CD8-positive, alpha-beta memory T cell (primary cell): ENCODE measurements around the gene IL1A. TPM values are rescaled to one million over a fixed set of nuclear protein-coding genes. Genes with fewer than 3 reads are reported as not detected.

Source experiments
- CTCF ChIA-PET: fragments of 350-600 bp; sonication (Branson Sonifier 250); formaldehyde crosslinking; loops from one replicate; lab custom pipeline; 2021; ENCODE audit warnings: antibody characterized with exemption; lab: Charles Lee
- POLR2A ChIA-PET: fragments of 350-600 bp; sonication (Branson Sonifier 250); formaldehyde crosslinking; loops from one replicate; lab custom pipeline; 2021; ENCODE audit warnings: antibody characterized with exemption; lab: Charles Lee
- DNase-seq, 5 donors: peaks; one replicate each; pipeline versions ENCODE4 v3.0.0 to v3.0.0-alpha.2; 2020 to 2022; ENCODE audit warnings: mixed read lengths in 1 of 5
- H3K27ac ChIP-seq: one replicate; pipeline ENCODE4 v1.7.0; 2013; ENCODE audit warnings: low read depth, mild to moderate bottlenecking, low read length, moderate library complexity
- H3K27me3 ChIP-seq: 2 replicates; pipeline ENCODE4 v1.7.0; 2013; ENCODE audit warnings: low read length, mild to moderate bottlenecking; ENCODE audit not compliant: insufficient read depth, poor library complexity, severe bottlenecking
- H3K36me3 ChIP-seq: 2 replicates; pipeline ENCODE4 v1.7.0; 2013; ENCODE audit warnings: mild to moderate bottlenecking, low read length, moderate library complexity; ENCODE audit not compliant: insufficient read depth
- H3K4me1 ChIP-seq: 2 replicates; pipeline ENCODE4 v1.7.0; 2013; ENCODE audit warnings: mild to moderate bottlenecking, low read length, moderate library complexity; ENCODE audit not compliant: insufficient read depth
- H3K4me3 ChIP-seq: 2 replicates; pipeline ENCODE4 v1.7.0; 2013; ENCODE audit warnings: mild to moderate bottlenecking, low read length
- H3K9me3 ChIP-seq: 2 replicates; pipeline ENCODE4 v1.7.0; 2013; ENCODE audit warnings: mild to moderate bottlenecking, low read length
- H3K27ac Mint-ChIP-seq, 8 donors: one replicate each; pipeline ENCODE4 v1.8.0; 2020 to 2021; ENCODE audit warnings: mixed read lengths in 8 of 8, mild to moderate bottlenecking in 6 of 8, inconsistent platforms in 3 of 8, moderate library complexity in 3 of 8
- H3K27me3 Mint-ChIP-seq, 2 donors: one replicate each; pipeline ENCODE4 v1.8.0; 2020 to 2021; ENCODE audit warnings: mixed read lengths in 2 of 2, mild to moderate bottlenecking in 1 of 2, moderate library complexity in 1 of 2
- H3K36me3 Mint-ChIP-seq, 3 donors: one replicate each; pipeline ENCODE4 v1.8.0; 2020 to 2021; ENCODE audit warnings: mixed read lengths in 3 of 3, inconsistent platforms in 1 of 3, mild to moderate bottlenecking in 1 of 3
- H3K4me1 Mint-ChIP-seq, 3 donors: one replicate each; pipeline ENCODE4 v1.8.0; 2020 to 2021; ENCODE audit warnings: mixed read lengths in 3 of 3, inconsistent platforms in 1 of 3, mild to moderate bottlenecking in 1 of 3
- H3K4me3 Mint-ChIP-seq, 7 donors: one replicate each; pipeline ENCODE4 v1.8.0; 2020 to 2021; ENCODE audit warnings: mixed read lengths in 7 of 7, mild to moderate bottlenecking in 6 of 7, moderate library complexity in 4 of 7, inconsistent platforms in 2 of 7
- H3K9me3 Mint-ChIP-seq, 5 donors: one replicate each; pipeline ENCODE4 v1.8.0; 2020 to 2022; ENCODE audit warnings: mixed read lengths in 5 of 5, mild to moderate bottlenecking in 3 of 5, moderate library complexity in 2 of 5, inconsistent platforms in 1 of 5
- polyA plus RNA-seq: library from polyadenylated mRNA; unstranded; fragments of 300-500 nt; fragmentation: Illumina TruSeq; gene quantifications from one replicate; pipeline ENCODE4 v1.2.3, GENCODE V29; 2021
- total RNA-seq, 2 experiments: library from RNA; stranded (reverse); gene quantifications; one replicate each; pipeline ENCODE4 v1.2.3, GENCODE V29; 2021

Gene IL1A
- total and polyA plus RNA-seq, 3 experiments from 2014 or later = 2.2 to 3.1 TPM; not detected in 1

DNA sequence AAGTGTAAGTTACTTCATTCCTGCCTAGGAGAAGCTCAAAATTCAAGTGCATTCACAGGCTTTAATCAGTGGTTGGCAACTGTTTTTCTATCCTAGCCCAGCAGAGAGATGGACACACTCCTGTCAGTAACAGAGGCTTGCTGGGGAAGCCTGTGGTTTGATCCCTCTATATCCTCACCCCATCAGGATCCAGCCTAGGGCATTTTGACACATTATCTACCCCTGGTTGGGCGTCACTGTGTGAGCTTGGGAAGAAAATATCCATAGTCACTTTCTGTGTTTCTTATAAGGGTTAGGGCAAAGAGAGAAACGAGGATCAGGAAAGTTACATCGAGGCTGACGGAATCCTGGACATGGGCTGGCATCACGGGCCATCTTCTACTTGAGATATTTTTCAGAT is 53.5 kb downstream of the IL1A start:
- Histone ChIP-seq H3K27me3 (no peaks in the 10 kb centered on the region), H3K4me1 (peaks cover 5% of the 10 kb centered on the region), H3K36me3 (no peaks in the 10 kb centered on the region), H3K27ac (no peak overlapping the region), H3K4me3 (no peak overlapping the region), H3K9me3 (no peaks in the 10 kb centered on the region)
- CTCF ChIA-PET = interaction anchor here (0.8 to 8.7 kb wide), 3 partner anchors 19 to 131 kb away, joined by 3 to 92 read pairs (median 3); no protein-coding TSS in a partner anchor
- Mint-ChIP-seq H3K36me3 (no peaks in the 10 kb centered on the region), H3K27ac (no peak overlapping the region), H3K27me3 (peaks cover 0 to 10% of the 10 kb centered on the region in 2 donors), H3K9me3 (no peaks in the 10 kb centered on the region), H3K4me3 (no peak overlapping the region), H3K4me1 (peaks cover 4 to 5% (median 5%) of the 10 kb centered on the region in 3 donors)
- POLR2A ChIA-PET = no interaction called here
- no peak for DNase-seq

DNA sequence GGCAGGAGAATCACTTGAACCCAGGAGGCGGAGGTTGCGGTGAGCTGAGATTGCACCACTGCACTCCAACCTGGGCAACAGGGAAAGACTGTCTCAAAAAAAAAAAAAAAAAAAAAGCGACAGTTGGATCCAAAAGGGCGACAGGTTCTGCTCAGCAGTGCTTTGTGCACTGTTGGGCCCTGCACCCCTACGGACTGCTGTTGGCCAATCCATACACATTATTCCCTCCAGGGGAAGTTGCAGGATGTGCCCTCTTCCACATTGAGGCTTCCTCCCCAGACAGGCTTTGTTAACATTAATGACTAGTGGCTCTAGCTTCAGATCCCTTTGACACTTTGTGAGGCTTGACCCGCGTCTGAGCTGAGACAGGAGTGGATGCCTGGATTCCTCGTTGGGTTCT is 54.1 kb downstream of the IL1A start:
- Histone ChIP-seq H3K27ac (no peak overlapping the region), H3K9me3 (no peaks in the 10 kb centered on the region), H3K4me1 (peaks cover 5% of the 10 kb centered on the region), H3K36me3 (no peaks in the 10 kb centered on the region), H3K4me3 (no peak overlapping the region), H3K27me3 (no peaks in the 10 kb centered on the region)
- POLR2A ChIA-PET = no interaction called here
- CTCF ChIA-PET = interaction anchor here (0.8 to 8.7 kb wide), 3 partner anchors 19 to 131 kb away, joined by 3 to 92 read pairs (median 3); no protein-coding TSS in a partner anchor
- Mint-ChIP-seq H3K4me3 (no peak overlapping the region), H3K27me3 (peaks cover 0 to 10% of the 10 kb centered on the region in 2 donors), H3K27ac (no peak overlapping the region), H3K36me3 (no peaks in the 10 kb centered on the region), H3K4me1 (peaks cover 4 to 5% (median 5%) of the 10 kb centered on the region in 3 donors), H3K9me3 (no peaks in the 10 kb centered on the region)
- DNase-seq = no peak

DNA sequence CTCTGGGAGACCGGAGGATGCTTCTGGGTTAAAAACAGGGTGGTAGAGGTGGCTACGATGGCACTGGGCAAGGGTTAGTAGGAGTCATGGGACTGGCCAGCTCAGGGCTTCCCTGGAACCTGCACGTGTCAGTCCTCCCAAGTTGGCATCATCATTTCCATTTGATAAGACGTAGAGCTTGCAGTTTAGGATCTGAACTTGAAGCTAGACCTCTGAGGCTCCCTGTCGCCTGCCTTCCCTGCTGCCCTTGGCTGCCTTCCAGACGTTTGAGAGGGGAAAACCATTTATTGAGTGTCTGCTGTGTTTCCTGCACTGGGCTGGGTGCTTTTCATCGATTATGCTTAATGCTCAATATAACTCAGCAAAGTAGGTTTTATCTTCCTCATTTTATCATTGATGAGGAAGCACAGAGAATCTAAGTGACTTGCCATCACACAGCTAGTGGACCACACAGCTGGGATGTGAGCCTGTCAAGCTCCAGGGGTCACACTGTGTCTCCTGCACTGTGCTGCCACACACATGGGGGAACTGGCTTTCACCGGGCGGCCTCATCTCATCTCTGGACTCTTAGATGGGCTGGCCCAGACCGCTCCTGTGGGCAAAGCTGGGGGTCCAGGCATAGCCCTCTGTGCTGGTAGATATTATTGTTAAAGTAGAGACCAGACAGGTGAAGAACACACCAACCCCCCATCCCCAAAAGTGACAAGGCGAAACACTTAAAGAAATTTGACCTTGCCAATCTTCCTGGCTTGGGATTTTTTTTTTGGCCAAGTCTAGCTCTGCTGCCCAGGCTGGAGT is 55.7 kb downstream of the IL1A start:
- POLR2A ChIA-PET = interaction anchor here (0.7 kb wide), 1 partner anchor 101 kb away, joined by 3 read pairs; no protein-coding TSS in a partner anchor

DNA sequence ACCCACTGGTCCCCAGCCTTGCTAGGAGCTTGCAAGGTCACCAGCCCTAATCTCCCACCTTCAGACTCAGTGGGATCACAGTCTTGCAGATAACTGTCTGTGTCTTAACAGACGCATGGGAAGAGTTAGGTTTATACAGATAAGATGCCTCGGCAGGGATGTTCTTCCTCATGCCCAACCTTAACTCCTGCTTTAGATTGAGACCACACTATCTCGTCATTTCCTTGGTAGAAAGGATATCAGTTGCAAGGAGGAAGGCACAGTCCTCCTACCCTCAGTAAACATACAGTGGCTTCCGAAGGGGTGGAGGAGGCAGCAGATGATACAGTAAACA is 56.3 kb downstream of the IL1A start:
- H3K27me3 ChIP-seq = no peaks in the 10 kb centered on the region
- no peak for DNase-seq
- H3K4me3 Mint-ChIP-seq = no peak overlapping the region
- peak overlapping the region in 1 of 8 donors; percentile 34 for H3K27ac Mint-ChIP-seq
- H3K9me3 Mint-ChIP-seq = no peaks in the 10 kb centered on the region
- ChIA-PET CTCF (interaction anchor here (0.8 to 8.7 kb wide), 10 partner anchors 9 to 214 kb away, joined by 3 to 92 read pairs (median 8); no protein-coding TSS in a partner anchor), POLR2A (no interaction called here)
- no peak overlapping the region for H3K4me3 ChIP-seq
- peaks cover 5% of the 10 kb centered on the region for H3K4me1 ChIP-seq
- no peaks in the 10 kb centered on the region for H3K36me3 Mint-ChIP-seq
- peaks cover 4 to 5% (median 5%) of the 10 kb centered on the region in 3 donors for H3K4me1 Mint-ChIP-seq
- no peaks in the 10 kb centered on the region for H3K9me3 ChIP-seq
- H3K36me3 ChIP-seq = no peaks in the 10 kb centered on the region
- H3K27ac ChIP-seq = no peak overlapping the region
- H3K27me3 Mint-ChIP-seq = peaks cover 0 to 9% of the 10 kb centered on the region in 2 donors

More for the DNA sequence above, 55.7 kb downstream of the IL1A start:
- H3K4me3 ChIP-seq = no peak overlapping the region
- Mint-ChIP-seq H3K4me1 (peaks cover 4 to 5% (median 5%) of the 10 kb centered on the region in 3 donors), H3K27ac (no peak overlapping the region), H3K4me3 (no peak overlapping the region), H3K27me3 (peaks cover 0 to 11% of the 10 kb centered on the region in 2 donors), H3K9me3 (no peaks in the 10 kb centered on the region), H3K36me3 (no peaks in the 10 kb centered on the region)
- H3K36me3 ChIP-seq = no peaks in the 10 kb centered on the region
- CTCF ChIA-PET = interaction anchor here (0.8 to 8.7 kb wide), 9 partner anchors 9 to 213 kb away, joined by 3 to 92 read pairs (median 7); no protein-coding TSS in a partner anchor
- H3K4me1 ChIP-seq = peaks cover 5% of the 10 kb centered on the region
- DNase-seq = no peak
- no peak overlapping the region for H3K27ac ChIP-seq
- H3K9me3 ChIP-seq = no peaks in the 10 kb centered on the region
- no peaks in the 10 kb centered on the region for H3K27me3 ChIP-seq

DNA sequence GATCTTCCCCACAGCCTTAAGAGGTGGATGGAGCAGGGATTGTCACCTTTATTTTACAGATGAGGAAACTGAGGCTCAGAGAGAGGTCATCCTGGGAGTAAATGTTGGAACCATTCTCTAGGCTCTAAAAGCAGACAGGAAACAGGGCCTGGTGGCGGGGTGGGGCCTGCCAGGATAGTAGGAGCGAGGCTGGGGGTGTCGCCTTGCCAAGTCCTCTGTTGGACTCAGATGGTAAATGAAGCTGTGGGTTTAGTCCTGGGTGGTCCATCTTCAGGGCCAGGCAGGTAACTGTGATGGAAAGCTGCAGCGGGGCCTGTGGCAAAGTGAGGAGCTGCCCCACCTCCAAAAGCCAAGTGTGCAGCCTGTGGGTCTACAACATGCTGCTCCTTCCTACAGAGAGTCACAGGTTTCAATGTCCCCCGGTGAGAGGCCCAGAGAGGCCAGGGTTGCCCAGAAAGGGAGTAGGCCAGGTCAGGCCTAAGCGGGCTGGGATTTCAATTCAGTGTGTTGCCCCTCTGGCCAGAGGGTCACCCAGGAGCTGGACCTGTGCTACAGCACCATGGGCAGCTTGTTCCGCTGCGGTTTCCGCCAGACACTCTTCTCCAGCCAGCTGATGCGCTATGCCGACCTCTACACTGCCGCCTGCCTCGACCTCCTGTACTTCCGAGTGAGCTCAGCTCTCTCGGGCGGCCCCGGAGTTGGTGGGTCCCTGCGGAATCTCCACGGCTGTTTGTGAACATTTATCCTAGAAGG is 56.8 kb downstream of the IL1A start:
- H3K9me3 ChIP-seq = no peaks in the 10 kb centered on the region
- peaks cover 0 to 9% of the 10 kb centered on the region in 2 donors for H3K27me3 Mint-ChIP-seq
- no peaks in the 10 kb centered on the region for H3K27me3 ChIP-seq
- H3K27ac ChIP-seq = no peak overlapping the region
- no peak overlapping the region for H3K27ac Mint-ChIP-seq
- peaks cover 4 to 5% (median 5%) of the 10 kb centered on the region in 3 donors for H3K4me1 Mint-ChIP-seq
- no peaks in the 10 kb centered on the region for H3K36me3 Mint-ChIP-seq
- POLR2A ChIA-PET = no interaction called here
- H3K4me3 ChIP-seq = no peak overlapping the region
- H3K9me3 Mint-ChIP-seq = no peaks in the 10 kb centered on the region
- no peaks in the 10 kb centered on the region for H3K36me3 ChIP-seq
- no peak overlapping the region for H3K4me3 Mint-ChIP-seq
- CTCF ChIA-PET = interaction anchor here (0.6 to 8.7 kb wide), 20 partner anchors 8 to 214 kb away, joined by 3 to 92 read pairs (median 4); no protein-coding TSS in a partner anchor
- H3K4me1 ChIP-seq = peaks cover 5% of the 10 kb centered on the region
- no peak for DNase-seq

DNA sequence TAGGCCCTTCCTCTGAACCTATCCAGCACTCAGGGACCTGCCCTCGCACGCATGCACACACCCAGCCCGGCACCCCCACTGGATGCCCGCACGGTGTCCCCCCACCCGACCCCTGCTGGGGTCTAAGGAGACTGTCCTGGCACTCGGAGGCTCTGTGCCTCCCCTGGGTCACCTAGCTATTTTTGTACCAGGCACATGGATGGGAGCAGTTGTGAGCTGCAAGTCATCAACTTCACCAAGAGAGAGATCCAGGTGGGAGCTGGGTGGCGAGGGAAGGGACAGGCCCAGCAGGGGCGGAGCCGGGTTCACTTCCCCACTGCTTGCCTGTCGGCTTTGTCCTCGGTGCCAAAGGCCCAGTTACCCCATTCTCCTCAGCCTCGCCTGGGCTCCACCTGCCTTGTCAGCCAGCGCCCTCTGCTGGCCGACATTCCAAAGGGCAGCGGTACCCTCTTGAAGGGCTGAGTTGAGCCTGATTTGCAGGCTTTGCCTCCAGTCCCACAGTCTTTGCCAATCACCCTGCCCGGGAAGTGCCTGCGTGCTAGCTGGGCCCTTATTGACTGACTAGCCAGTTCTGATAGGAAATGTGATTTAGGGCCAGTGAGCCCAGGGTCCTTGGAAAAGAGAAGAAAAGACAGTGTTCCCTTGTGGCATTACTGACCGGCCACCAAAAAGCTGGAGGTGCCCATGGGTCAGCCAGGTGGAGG is 57.7 kb downstream of the IL1A start:
- Mint-ChIP-seq H3K9me3 (no peaks in the 10 kb centered on the region), H3K4me1 (peaks cover 4 to 5% (median 5%) of the 10 kb centered on the region in 3 donors), H3K27ac (peak overlapping the region in 1 of 8 donors; percentile 19), H3K36me3 (no peaks in the 10 kb centered on the region), H3K27me3 (peaks cover 0 to 9% of the 10 kb centered on the region in 2 donors), H3K4me3 (no peak overlapping the region)
- Histone ChIP-seq H3K36me3 (no peaks in the 10 kb centered on the region), H3K27me3 (no peaks in the 10 kb centered on the region), H3K4me1 (peaks cover 5% of the 10 kb centered on the region), H3K4me3 (no peak overlapping the region), H3K9me3 (no peaks in the 10 kb centered on the region), H3K27ac (no peak overlapping the region)
- peak; percentile 76 to 90 (median 81) for DNase-seq
- POLR2A ChIA-PET = no interaction called here
- CTCF ChIA-PET = interaction anchor here (0.6 to 8.7 kb wide), 25 partner anchors 11 to 246 kb away, joined by 3 to 92 read pairs (median 4); partner anchors contain the start of gene CHCHD5

DNA sequence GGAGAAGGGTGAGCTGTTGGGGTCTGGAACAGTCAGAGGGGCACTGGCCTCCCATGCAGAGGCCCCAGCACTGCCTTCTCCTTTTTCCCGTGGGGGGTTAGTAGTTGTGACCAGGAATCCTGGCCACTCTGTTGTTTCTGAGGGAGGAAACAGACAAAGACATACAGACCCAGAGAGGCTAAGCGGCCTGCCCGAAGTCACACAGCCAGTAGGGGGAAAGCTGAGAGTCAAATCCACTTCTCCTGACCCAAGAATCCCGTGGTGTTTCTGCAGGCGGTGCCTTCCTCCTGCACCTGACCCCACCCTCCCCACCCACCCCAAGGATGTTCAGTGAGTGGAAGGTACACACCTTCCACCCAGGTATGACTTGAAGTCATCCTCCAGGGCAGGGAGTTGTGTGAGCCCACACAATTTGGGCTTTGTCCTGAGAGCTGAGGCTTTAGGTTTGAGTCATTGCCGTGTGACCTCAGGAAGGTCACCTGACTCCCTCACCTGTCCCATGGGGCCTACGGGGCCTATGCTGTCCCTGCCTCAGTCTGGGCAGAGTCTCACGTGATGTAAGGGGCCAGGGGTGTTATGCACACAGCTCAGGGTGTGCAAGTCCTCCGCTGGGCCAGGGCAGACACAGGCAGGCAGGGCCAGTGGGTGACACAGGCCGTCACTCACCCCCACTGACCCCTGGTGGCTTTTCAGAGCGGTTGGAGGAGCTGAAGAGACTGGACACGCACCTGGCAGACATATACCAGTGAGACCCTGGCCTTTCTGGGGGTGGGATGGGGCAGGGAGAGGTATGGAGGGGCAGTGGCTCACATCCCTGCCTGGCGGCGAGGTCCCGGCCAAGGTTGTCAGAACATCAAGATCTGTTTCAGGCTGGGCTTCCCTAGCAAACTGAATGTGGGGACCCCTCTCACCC is 58.5 kb downstream of the IL1A start:
- Histone ChIP-seq H3K27ac (no peak overlapping the region), H3K4me3 (no peak overlapping the region), H3K27me3 (no peaks in the 10 kb centered on the region), H3K9me3 (no peaks in the 10 kb centered on the region), H3K4me1 (peaks cover 5% of the 10 kb centered on the region), H3K36me3 (no peaks in the 10 kb centered on the region)
- ChIA-PET CTCF (interaction anchor here (0.6 to 8.7 kb wide), 22 partner anchors 12 to 245 kb away, joined by 3 to 92 read pairs (median 5); partner anchors contain the start of gene CHCHD5), POLR2A (no interaction called here)
- Mint-ChIP-seq H3K4me1 (peaks cover 4 to 5% (median 5%) of the 10 kb centered on the region in 3 donors), H3K36me3 (no peaks in the 10 kb centered on the region), H3K27me3 (peaks cover under 1 to 9% of the 10 kb centered on the region in 2 donors), H3K9me3 (no peaks in the 10 kb centered on the region), H3K4me3 (no peak overlapping the region), H3K27ac (peak overlapping the region in 1 of 8 donors; percentile 54)
- no peak for DNase-seq
